Activated CD4-positive, CD25-positive, alpha-beta regulatory T cell (primary cell): Measurements from ENCODE around the gene CCDC178.

ENCODE experiments used
- DNase-seq, 4 experiments: peaks; one replicate each; lab custom pipeline; 2025; lab: John Stamatoyannopoulos, UW

CCDC178 gene

DNA sequence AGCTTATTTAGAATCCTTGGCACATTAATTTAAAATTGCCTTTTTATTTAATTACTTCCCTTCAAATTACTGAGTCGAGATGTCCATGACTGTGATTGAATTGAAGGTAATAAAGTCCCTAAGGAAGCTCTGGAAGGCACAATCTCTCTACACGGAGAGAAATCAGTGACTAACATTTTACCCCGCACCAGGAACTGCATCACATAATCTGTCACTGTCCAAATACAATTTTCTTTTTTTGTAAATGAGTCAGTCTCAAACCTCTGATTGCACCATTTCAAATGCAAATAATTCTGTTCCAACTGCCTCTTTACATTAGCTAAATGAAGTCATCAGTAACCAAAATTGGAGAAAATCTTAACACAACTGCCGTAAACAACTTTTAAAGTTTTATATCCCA, 311.9 kb downstream of the CCDC178 start:
- DNase-seq = no peak

GRCh38 chr18:33123862-33124518, 316.5 kb downstream of the CCDC178 start:
- DNase-seq = no peak

GRCh38 chr18:33116376-33116775, 324.1 kb downstream of the CCDC178 start:
- DNase-seq = no peak

GRCh38 chr18:33115917-33116316, 324.6 kb downstream of the CCDC178 start:
- no peak for DNase-seq

GRCh38 chr18:33115476-33115875, 325.0 kb downstream of the CCDC178 start:
- DNase-seq = no peak

GRCh38 chr18:33114749-33115148, 325.8 kb downstream of the CCDC178 start:
- no peak for DNase-seq

- no peak for DNase-seq
Observed at GRCh38 chr18:33113416-33113815, 327.1 kb downstream of the CCDC178 start.

DNA sequence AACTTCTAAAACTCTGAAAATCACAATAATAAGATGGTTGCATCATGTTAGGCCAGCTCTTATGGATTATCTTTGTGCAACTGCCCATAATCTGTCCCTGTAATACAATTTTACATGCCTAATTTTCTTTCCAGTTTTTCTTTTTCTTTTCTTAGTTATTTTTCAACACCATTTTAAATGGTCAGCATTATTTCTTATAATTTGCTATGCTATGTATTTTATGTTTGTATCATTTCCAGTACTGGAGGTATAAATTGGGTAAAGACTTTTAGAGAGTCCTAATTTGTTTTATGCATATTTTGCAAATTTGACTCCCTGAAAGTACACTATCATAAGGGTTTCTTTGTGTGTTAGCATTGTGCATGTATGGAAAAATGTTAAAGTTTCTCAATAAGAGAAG, 333.0 kb downstream of the CCDC178 start:
- DNase-seq = no peak

- no peak for DNase-seq
Observed at GRCh38 chr18:33101316-33101715, 339.2 kb downstream of the CCDC178 start.

DNA sequence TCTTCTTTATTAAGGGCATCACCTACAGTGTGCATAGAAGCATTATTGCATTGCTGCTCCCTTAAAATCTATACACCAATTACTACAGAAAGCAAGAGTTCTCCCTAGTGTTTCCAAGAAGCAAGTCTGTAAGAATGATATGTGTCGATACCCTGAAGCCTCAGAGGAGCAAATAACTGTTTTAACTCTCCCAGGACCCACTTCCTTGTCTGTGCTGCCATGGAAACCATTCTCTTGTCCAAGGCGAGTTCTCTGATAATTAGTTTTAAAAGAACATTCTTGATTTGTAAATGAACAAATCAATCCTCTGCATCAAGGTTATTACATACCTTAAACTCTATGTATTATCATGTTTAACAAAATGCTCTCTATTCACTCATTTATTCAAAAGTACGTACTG, 340.9 kb downstream of the CCDC178 start:
- no peak for DNase-seq

DNA sequence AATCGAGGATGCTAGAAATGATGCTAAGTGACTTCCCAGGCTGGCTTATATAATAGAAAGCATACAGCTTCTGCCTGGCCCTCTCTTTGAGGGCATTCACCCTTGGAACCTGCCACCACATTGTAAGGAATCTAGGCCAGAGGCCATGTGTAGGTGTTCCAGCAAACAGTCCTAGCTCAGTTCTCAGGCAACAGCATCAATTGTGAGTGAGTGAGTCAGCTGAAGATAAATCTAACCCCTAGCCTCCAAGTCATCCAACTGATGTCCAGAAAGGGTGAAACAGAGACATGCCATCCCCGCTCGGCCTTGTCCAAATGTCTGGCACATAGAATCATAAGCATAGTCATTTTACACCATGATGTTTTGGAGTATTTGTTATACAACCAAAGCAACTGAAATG, 343.4 kb downstream of the CCDC178 start:
- no peak for DNase-seq

DNA sequence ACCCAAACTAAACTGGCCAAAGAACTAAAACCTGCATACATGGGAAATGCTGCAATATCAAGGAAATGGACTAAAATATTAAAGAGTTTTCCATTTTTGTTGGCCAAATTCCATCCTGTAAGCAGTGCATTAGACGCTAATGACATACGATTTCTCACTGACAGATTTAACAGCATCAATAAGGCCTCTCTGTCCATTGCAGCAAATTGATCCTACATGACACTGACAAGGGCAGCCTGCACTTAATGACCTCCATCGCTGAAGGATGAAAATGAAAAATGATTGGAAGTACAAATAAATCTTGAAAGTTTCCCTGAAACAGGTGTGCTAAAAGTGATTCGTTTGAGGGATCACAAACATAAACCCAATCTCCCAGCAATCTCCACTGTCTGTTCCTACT, 350.1 kb downstream of the CCDC178 start:
- no peak for DNase-seq

GRCh38 chr18:33076601-33077000, 363.9 kb downstream of the CCDC178 start:
- DNase-seq = no peak

DNA sequence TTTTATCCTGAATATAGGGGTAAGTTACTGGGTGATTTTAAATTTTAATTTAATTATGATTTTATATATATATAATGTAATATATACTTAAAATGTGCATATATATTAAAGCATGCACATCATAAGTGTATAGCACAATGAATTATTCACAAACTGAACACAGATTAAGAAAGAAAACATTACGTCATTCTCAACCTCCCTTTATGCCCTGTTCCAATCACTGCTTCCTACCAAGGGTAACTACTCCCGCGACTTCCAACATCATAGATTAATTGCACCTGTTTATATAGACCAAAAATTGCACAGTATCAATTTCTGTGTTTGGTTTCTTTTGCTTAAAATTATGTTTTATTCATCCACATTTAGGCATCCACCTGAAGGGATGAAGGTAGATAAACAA, 366.4 kb downstream of the CCDC178 start:
- no peak for DNase-seq

DNA sequence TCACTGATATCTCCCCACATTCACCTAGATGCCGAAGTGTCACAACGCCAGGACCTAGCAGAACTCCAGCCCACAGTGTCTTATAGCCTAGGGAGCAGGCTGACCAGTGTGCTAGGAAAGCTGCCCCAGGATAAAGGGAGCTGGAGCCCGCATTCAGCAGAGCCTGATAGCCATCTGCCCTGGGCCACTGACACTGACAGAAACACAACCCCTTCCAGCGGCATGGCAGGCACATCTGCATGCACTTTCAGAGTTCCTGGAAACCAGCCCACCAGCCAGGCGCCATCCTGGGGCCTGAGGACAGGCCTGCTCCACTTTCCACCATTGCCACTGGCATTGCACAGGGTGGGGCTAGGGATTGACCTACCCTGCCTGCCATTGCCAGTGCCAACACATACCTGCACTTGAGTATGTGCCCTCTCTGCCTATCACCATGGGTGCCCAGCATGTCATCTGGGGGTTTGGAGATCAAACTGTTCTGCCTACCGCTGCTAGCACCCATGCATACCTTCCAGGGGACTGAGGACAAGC, 377.6 kb downstream of the CCDC178 start:
- no peak for DNase-seq

- no peak for DNase-seq
Observed at GRCh38 chr18:33052886-33053285, 387.6 kb downstream of the CCDC178 start.

- no peak for DNase-seq
Observed at GRCh38 chr18:33051407-33051806, 389.1 kb downstream of the CCDC178 start.

DNA sequence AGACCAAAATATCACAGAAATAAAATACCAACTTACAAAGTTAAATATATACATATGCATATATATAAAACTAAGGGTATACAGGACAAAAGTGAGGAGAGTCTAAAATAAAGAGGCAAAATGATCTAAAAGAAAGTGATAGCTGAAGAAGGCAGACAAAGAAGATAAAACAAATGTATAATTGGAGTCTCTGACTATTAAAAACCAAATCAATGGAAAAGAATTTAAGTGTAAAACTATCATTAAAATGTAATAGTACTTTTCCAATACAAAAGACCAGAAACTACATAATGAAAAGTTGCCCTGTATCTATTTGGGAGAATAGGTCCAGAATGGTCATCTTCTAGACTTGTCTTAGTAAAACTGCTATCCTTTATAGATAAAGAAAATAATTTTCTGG, 400.3 kb downstream of the CCDC178 start:
- DNase-seq = no peak

- DNase-seq = no peak
Observed at GRCh38 chr18:33034945-33035344, 405.6 kb downstream of the CCDC178 start.

- no peak for DNase-seq
Observed at GRCh38 chr18:33034212-33034611, 406.3 kb downstream of the CCDC178 start.

- DNase-seq = no peak
Observed at GRCh38 chr18:33022370-33022769, 418.2 kb downstream of the CCDC178 start.

DNA sequence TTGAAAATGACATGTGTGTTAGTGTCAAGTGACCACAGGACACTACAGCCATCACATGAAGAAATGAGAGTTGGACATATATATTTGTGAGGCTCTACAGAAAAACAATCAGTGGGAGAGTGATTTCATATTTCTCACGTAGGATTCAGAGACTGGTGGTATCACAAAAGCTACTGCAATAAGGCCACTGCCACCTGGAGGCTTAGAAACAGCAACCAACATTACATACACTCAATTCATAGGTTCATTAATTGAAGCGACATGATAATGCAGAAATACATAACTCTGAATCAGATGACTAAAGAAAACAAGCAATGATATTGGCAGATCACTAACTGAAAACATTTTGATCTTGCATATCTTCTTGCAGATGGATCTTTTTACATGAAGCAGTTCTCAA, 419.6 kb downstream of the CCDC178 start:
- no peak for DNase-seq

- DNase-seq = no peak
Observed at GRCh38 chr18:33014060-33014796, 426.3 kb downstream of the CCDC178 start.

- DNase-seq = no peak
Observed at GRCh38 chr18:33010149-33010548, 430.4 kb downstream of the CCDC178 start.
